Immature natural killer cell (primary cell): Measurements from ENCODE around the gene IZUMO1. TPM values are rescaled to one million over a fixed set of nuclear protein-coding genes. Genes with fewer than 3 reads are reported as not detected.
"Not testable (repeated sequence)": the region's sequence is repeated elsewhere in the genome, so short reads cannot be mapped to it uniquely, and the experiment has no call there.

Experiments
- DNase-seq, 3 donors: peaks; one replicate each; pipeline ENCODE4 v3.0.0; 2022; ENCODE audit warnings: mixed read lengths in 1 of 3
- H3K27ac Mint-ChIP-seq, 6 donors: one replicate each; pipeline ENCODE4 v1.8.0; 2020; ENCODE audit warnings: mixed read lengths in 6 of 6, mild to moderate bottlenecking in 5 of 6, inconsistent platforms in 4 of 6, moderate library complexity in 3 of 6
- H3K27me3 Mint-ChIP-seq, 3 donors: one replicate each; pipeline ENCODE4 v1.8.0; 2020 to 2021; ENCODE audit warnings: low read depth in 3 of 3, mild to moderate bottlenecking in 3 of 3, mixed read lengths in 3 of 3, moderate library complexity in 3 of 3, inconsistent platforms in 1 of 3
- H3K36me3 Mint-ChIP-seq, 3 donors: one replicate each; pipeline ENCODE4 v1.8.0; 2020; ENCODE audit warnings: mixed read lengths in 3 of 3, inconsistent platforms in 2 of 3, mild to moderate bottlenecking in 2 of 3
- H3K4me1 Mint-ChIP-seq, 2 donors: one replicate each; pipeline ENCODE4 v1.8.0; 2020; ENCODE audit warnings: inconsistent platforms in 2 of 2, mild to moderate bottlenecking in 2 of 2, mixed read lengths in 2 of 2, moderate library complexity in 1 of 2
- H3K4me3 Mint-ChIP-seq, 5 donors: one replicate each; pipeline ENCODE4 v1.8.0; 2020; ENCODE audit warnings: mild to moderate bottlenecking in 5 of 5, mixed read lengths in 5 of 5, inconsistent platforms in 3 of 5, moderate library complexity in 3 of 5
- H3K9me3 Mint-ChIP-seq, 6 donors: one replicate each; pipeline ENCODE4 v1.8.0; 2020; ENCODE audit warnings: mild to moderate bottlenecking in 6 of 6, mixed read lengths in 6 of 6, inconsistent platforms in 4 of 6, moderate library complexity in 3 of 6
- polyA plus RNA-seq, 3 donors: library from polyadenylated mRNA; unstranded; fragments of 300-500 nt; fragmentation: Illumina TruSeq; gene quantifications; one replicate each; pipeline ENCODE4 v1.2.3, GENCODE V29; 2021

Gene IZUMO1
- polyA plus RNA-seq, 3 donors from 2014 or later = not detected

DNA sequence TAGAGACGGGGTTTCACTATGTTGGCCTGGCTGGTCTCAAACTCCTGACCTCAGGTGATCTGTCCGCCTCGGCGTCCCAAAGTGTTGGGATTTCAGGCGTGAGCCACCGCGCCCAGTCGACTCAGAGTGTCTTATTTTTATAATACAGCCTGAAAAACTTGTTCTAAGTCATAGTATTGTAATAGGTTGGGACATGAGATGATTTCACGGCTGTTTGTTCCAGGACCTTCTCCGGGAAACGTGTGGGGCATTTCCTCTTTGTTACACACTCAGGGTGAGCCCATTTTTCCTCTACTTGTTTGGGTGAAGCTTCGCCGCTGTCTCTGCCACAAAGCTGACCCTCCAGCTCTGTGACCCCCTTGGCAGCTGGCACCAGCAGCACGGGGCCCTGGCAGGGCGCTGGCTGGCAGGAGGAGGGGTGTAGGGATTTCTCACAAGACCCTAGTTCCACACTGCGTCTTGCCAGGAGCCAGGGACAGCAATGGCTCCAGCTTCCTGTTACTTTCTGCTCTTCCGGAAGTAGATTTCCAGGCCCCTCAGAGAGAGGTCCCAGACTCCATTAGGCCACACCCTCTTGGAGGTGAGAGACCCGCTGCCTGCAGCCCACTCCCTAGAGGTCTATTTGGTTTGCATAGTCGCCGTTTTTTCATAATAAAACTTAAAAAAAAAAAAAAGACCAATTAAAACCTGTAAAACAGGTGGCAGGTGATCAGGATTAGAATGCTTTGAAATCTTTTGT, 24.2 kb upstream of the IZUMO1 start:
- H3K27ac Mint-ChIP-seq = no peak overlapping the region
- H3K4me3 Mint-ChIP-seq = no peak overlapping the region
- no peaks in the 10 kb centered on the region for H3K9me3 Mint-ChIP-seq
- DNase-seq = no peak
- H3K27me3 Mint-ChIP-seq = peaks cover 2 to 7% (median 5%) of the 10 kb centered on the region in 3 donors
- H3K36me3 Mint-ChIP-seq = no peaks in the 10 kb centered on the region
- no peaks in the 10 kb centered on the region for H3K4me1 Mint-ChIP-seq

- Mint-ChIP-seq H3K27ac (no peak overlapping the region), H3K36me3 (no peaks in the 10 kb centered on the region), H3K27me3 (peaks cover 2 to 7% (median 5%) of the 10 kb centered on the region in 3 donors), H3K4me1 (no peaks in the 10 kb centered on the region), H3K9me3 (no peaks in the 10 kb centered on the region), H3K4me3 (no peak overlapping the region)
- no peak for DNase-seq
Observed at GRCh38 chr19:48770266-48770665, 23.6 kb upstream of the IZUMO1 start.

GRCh38 chr19:48768994-48769713, 22.4 kb upstream of the IZUMO1 start:
- H3K36me3 Mint-ChIP-seq = no peaks in the 10 kb centered on the region
- H3K9me3 Mint-ChIP-seq = no peaks in the 10 kb centered on the region
- no peak for DNase-seq
- peaks cover 2 to 7% (median 3%) of the 10 kb centered on the region in 3 donors for H3K27me3 Mint-ChIP-seq
- H3K27ac Mint-ChIP-seq = no peak overlapping the region
- no peaks in the 10 kb centered on the region for H3K4me1 Mint-ChIP-seq
- H3K4me3 Mint-ChIP-seq = no peak overlapping the region

DNA sequence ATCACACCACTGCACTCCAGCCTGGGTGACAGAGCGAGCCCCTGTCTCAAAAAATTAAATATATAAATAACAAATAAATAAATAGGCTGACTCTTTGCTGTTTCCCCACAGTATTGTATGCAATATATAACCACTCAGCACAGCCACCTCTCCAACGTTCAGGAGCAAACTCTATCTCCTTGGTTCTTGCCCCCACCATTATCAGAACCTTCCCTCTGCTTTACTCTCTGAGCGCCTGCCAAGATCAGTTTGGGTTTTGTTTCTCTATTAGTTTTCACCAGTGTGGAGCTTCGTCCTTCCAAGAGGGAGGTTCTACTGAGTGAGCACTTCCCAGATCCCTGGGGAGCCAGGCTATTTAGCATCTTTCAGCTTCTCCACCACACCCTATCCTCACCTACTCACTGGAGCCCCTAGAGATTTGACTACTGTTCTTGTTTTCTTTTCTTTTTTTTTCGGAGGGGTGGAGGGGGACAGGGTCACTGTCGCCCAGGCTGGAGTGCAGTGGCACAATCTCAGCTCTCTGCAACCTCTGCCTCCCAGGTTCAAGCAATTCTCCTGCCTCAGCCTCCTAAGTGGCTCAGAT, 21.6 kb upstream of the IZUMO1 start:
- H3K27ac Mint-ChIP-seq = peak overlapping the region in 1 of 6 donors; percentile 41
- not testable (repeated sequence) for H3K27me3 Mint-ChIP-seq

GRCh38 chr19:48765816-48766215, 19.1 kb upstream of the IZUMO1 start:
- not testable (repeated sequence) for DNase-seq, H3K4me3 Mint-ChIP-seq, H3K27me3 Mint-ChIP-seq, H3K36me3 Mint-ChIP-seq, H3K27ac Mint-ChIP-seq, H3K4me1 Mint-ChIP-seq, H3K9me3 Mint-ChIP-seq

More for the DNA sequence above, 21.6 kb upstream of the IZUMO1 start:
- DNase-seq, H3K36me3 Mint-ChIP-seq, H3K9me3 Mint-ChIP-seq, H3K4me1 Mint-ChIP-seq, H3K4me3 Mint-ChIP-seq: not testable (repeated sequence)

DNA sequence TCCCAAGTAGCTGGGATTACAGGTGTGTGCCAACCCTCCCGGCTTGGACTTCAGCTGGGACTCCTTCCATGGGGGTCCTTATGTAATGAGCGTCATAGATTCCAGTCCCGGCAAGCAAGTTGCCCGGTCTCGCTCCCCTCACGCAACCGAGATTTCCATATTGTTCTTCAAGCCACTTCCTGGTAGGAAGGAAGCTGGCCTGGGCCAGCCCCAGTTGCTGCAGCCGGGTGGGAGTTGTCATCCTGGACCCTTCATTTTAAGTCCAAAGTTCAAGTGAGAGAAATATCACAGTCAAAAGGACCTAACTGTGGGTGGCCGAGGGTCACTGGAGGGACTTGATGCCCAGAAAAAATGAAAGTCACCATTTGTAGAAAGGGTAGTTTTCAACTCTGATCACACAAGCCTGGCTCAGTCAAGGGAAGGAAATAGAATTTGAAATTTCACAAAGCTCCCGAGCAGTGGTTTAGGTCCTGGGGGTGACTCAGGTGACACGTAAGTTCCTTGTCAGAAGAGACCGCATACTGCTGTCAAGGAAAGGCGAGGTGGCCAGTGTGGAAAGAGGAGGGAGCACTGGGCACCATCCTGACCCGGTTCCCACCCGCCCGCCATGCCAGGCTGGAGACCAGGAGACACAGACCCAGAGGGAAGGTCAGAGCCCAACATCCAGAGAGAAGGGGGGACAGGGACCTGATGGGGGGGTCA, 13.9 kb upstream of the IZUMO1 start:
- Mint-ChIP-seq H3K4me3 (no peak overlapping the region), H3K27ac (no peak overlapping the region), H3K9me3 (no peaks in the 10 kb centered on the region), H3K36me3 (no peaks in the 10 kb centered on the region), H3K27me3 (peaks cover 0 to 3% (median 0%) of the 10 kb centered on the region in 3 donors), H3K4me1 (no peaks in the 10 kb centered on the region)
- no peak for DNase-seq

- peaks cover 0 to 2% (median 0%) of the 10 kb centered on the region in 6 donors for H3K9me3 Mint-ChIP-seq
- no peaks in the 10 kb centered on the region for H3K36me3 Mint-ChIP-seq
- H3K4me3 Mint-ChIP-seq = no peak overlapping the region
- H3K27ac Mint-ChIP-seq = no peak overlapping the region
- H3K4me1 Mint-ChIP-seq = peaks cover 9% of the 10 kb centered on the region in 2 donors
- peaks cover 8 to 18% (median 8%) of the 10 kb centered on the region in 3 donors for H3K27me3 Mint-ChIP-seq
- DNase-seq = no peak
Observed at GRCh38 chr19:48757741-48758144, 11.0 kb upstream of the IZUMO1 start.

- no peaks in the 10 kb centered on the region for H3K36me3 Mint-ChIP-seq
- H3K4me1 Mint-ChIP-seq = peaks cover 9 to 11% of the 10 kb centered on the region in 2 donors
- H3K27me3 Mint-ChIP-seq = peaks cover 8 to 18% (median 8%) of the 10 kb centered on the region in 3 donors
- no peak overlapping the region for H3K4me3 Mint-ChIP-seq
- peaks cover 0 to 2% (median 0%) of the 10 kb centered on the region in 6 donors for H3K9me3 Mint-ChIP-seq
- DNase-seq = no peak
- H3K27ac Mint-ChIP-seq = no peak overlapping the region
Observed at GRCh38 chr19:48757089-48757675, 10.5 kb upstream of the IZUMO1 start.

GRCh38 chr19:48756686-48757085, 10.0 kb upstream of the IZUMO1 start:
- H3K4me1 Mint-ChIP-seq = peaks cover 11 to 15% of the 10 kb centered on the region in 2 donors
- peaks cover 0 to 2% (median 0%) of the 10 kb centered on the region in 6 donors for H3K9me3 Mint-ChIP-seq
- H3K36me3 Mint-ChIP-seq = no peaks in the 10 kb centered on the region
- H3K27me3 Mint-ChIP-seq = peaks cover 8 to 18% (median 10%) of the 10 kb centered on the region in 3 donors
- no peak overlapping the region for H3K4me3 Mint-ChIP-seq
- no peak overlapping the region for H3K27ac Mint-ChIP-seq
- DNase-seq = no peak

DNA sequence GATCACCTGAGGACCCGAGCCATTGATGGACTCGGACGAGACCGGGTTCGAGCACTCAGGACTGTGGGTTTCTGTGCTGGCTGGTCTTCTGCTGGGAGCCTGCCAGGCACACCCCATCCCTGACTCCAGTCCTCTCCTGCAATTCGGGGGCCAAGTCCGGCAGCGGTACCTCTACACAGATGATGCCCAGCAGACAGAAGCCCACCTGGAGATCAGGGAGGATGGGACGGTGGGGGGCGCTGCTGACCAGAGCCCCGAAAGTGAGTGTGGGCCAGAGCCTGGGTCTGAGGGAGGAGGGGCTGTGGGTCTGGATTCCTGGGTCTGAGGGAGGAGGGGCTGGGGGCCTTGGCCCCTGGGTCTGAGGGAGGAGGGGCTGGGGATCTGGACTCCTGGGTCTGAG, 9.5 kb upstream of the IZUMO1 start:
- Mint-ChIP-seq H3K4me1 (peaks cover 13 to 15% of the 10 kb centered on the region in 2 donors), H3K27ac (no peak overlapping the region), H3K27me3 (peaks cover 10 to 17% (median 10%) of the 10 kb centered on the region in 3 donors), H3K4me3 (no peak overlapping the region), H3K9me3 (peaks cover 0 to 2% (median 0%) of the 10 kb centered on the region in 6 donors), H3K36me3 (no peaks in the 10 kb centered on the region)
- no peak for DNase-seq

- no peaks in the 10 kb centered on the region for H3K36me3 Mint-ChIP-seq
- no peak overlapping the region for H3K27ac Mint-ChIP-seq
- H3K9me3 Mint-ChIP-seq = peaks cover 0 to 2% (median 0%) of the 10 kb centered on the region in 6 donors
- H3K4me3 Mint-ChIP-seq = no peak overlapping the region
- peaks cover 10 to 17% (median 12%) of the 10 kb centered on the region in 3 donors for H3K27me3 Mint-ChIP-seq
- peaks cover 14 to 15% of the 10 kb centered on the region in 2 donors for H3K4me1 Mint-ChIP-seq
- no peak for DNase-seq
Observed at GRCh38 chr19:48755787-48756186, 9.1 kb upstream of the IZUMO1 start.

- Mint-ChIP-seq H3K27ac (no peak within 1 kb of the TSS), H3K36me3 (no peaks in the 10 kb centered on the region), H3K27me3 (peaks cover 10 to 17% (median 12%) of the 10 kb centered on the region in 3 donors), H3K4me1 (peaks cover 15 to 16% of the 10 kb centered on the region in 2 donors), H3K4me3 (peak within 1 kb of the TSS in 1 of 5 donors; percentile 27), H3K9me3 (peaks cover 0 to 2% (median 0%) of the 10 kb centered on the region in 6 donors)
- no peak for DNase-seq
Observed at GRCh38 chr19:48755084-48755641, 8.5 kb upstream of the IZUMO1 start, which contains the start of gene FGF21. TSS of gene FGF21 (plus strand) at chr19:48755524. CDS start at chr19:48756237, 713 bp downstream.
